Measurements from ENCODE around the gene GAB2.

- TF ChIP-seq ZNF670 (tag by site-specific recombination; IDR thresholded peaks at IDR 0.05; ENCODE audit: low read depth), result no peak
- TF ChIP-seq RBAK (tag by site-specific recombination; IDR thresholded peaks at IDR 0.05), result no peak
- TF ChIP-seq ZNF701 (tag by site-specific recombination; IDR thresholded peaks at IDR 0.05), result no peak
These were observed 20.2 kb downstream of the GAB2 start for GRCh38 chr11:78397398-78397797.
